ENCODE measurements around the gene KIAA0040. TPM values are rescaled to one million over a fixed set of nuclear protein-coding genes. Genes with fewer than 3 reads are reported as not detected.

Gene KIAA0040
- total and polyA plus RNA-seq, 2 donors (not counting 3 experiments of a cell fraction or from before 2014, with no cell fraction given): 8.3 to 10.9 TPM

- no peak for FAIRE-seq
- dilution Hi-C loops (cut with MboI; ENCODE audit: extremely low pct_ligation_motif_present, low sequenced_read_pairs): no loop called here
- H3K36me3 ChIP-seq (ENCODE audit: control insufficient read depth in 2 of 2, extremely low read depth in 1 of 2, insufficient read depth in 2 of 2, low read length in 2 of 2): no peaks in the 10 kb centered on the region
- H3K79me2 ChIP-seq (ENCODE audit: control insufficient read depth, insufficient read depth, low read length): no peaks in the 10 kb centered on the region
- intact Hi-C loops (cut with micrococcal nuclease): no loop called here
- H3K27ac ChIP-seq (ENCODE audit: insufficient read depth, low read depth, low read length): no peak overlapping the region
- no peaks in the 10 kb centered on the region for H3K9me1 ChIP-seq (replicated peaks; ENCODE audit: control insufficient read depth, extremely low read depth, insufficient read depth, low read length)
- H2AFZ ChIP-seq (ENCODE audit: low read depth, low read length): no peak overlapping the region
- H3K9me3 ChIP-seq (replicated peaks; ENCODE audit: control insufficient read depth, insufficient read depth, low read length): no peaks in the 10 kb centered on the region
- H3K4me3 ChIP-seq (replicated peaks in 1 of 3; ENCODE audit: insufficient read depth in 1 of 3, low read depth in 1 of 3, low read length in 3 of 3): no peak overlapping the region
- H3K27me3 ChIP-seq (ENCODE audit: control insufficient read depth in 2 of 2, insufficient read depth in 2 of 2, low read length in 2 of 2): peaks cover 0 to 6% of the 10 kb centered on the region in 2 experiments
- DNase-seq (ENCODE audit: low read depth, low spot score): no peak
- ChIA-PET CTCF (interaction anchor here (2.8 to 3.3 kb wide), 2 partner anchors 18 to 99 kb away, joined by 10 to 14 read pairs; no protein-coding TSS in a partner anchor), POLR2A (no interaction called here)
- H4K20me1 ChIP-seq (replicated peaks; ENCODE audit: control insufficient read depth, extremely low read depth, insufficient read depth, low read length): no peaks in the 10 kb centered on the region
- H3K4me1 ChIP-seq (ENCODE audit: control insufficient read depth, extremely low read depth, insufficient read depth, low read length): no peaks in the 10 kb centered on the region
- H3K9ac ChIP-seq (replicated peaks; ENCODE audit: extremely low read depth, insufficient read depth, low read length): no peak overlapping the region
- H3K4me2 ChIP-seq (ENCODE audit: insufficient read depth, low read length): no peak overlapping the region
- no peak for TF ChIP-seq FOS (IDR thresholded peaks at IDR 0.05; ENCODE audit: borderline replicate concordance, insufficient read depth, low read length)
- TF ChIP-seq POLR2AphosphoS5 (IDR thresholded peaks at IDR 0.05; ENCODE audit: insufficient read depth, low read depth, low read length): no peak
- no peak for TF ChIP-seq MAX (IDR thresholded peaks at IDR 0.05; ENCODE audit: insufficient read depth, insufficient read length)
- no peak for TF ChIP-seq GATA2 (IDR thresholded peaks at IDR 0.05; ENCODE audit: insufficient read depth, insufficient read length, low read depth, low read length)
- no peak for TF ChIP-seq MYC (IDR thresholded peaks at IDR 0.05; ENCODE audit: low read depth, low read length)
- no TSS peak for BruUV-seq (replicated peaks)
Measured at GRCh38 chr1:175128523-175128922, 64.1 kb downstream of the KIAA0040 start.

DNA sequence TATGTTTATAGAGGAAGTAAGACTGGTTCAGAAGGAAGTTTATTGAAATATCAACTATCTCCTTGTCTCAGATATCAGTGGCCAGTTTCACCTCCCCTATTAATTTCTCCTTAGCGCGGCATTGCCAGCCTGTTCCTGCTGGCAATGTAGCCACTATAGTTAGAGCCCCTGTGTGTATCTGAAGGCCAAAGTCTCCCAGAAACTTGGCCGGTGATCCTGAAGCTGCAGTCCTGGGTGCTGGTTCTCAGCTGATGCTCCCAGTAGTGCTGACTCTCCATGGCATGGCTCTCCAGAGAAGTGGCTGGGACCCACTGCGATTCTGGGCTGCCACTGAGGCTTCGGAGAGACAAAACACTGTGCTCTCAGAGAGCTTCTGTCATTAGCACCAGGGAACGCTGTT lies 65.0 kb downstream of the KIAA0040 start:
- no peak for FAIRE-seq
- POLR2A ChIA-PET: no interaction called here
- H3K4me2 ChIP-seq (ENCODE audit: insufficient read depth, low read length): no peak overlapping the region
- H4K20me1 ChIP-seq (replicated peaks; ENCODE audit: control insufficient read depth, extremely low read depth, insufficient read depth, low read length): no peaks in the 10 kb centered on the region
- no peak for DNase-seq (ENCODE audit: low read depth, low spot score)
- H3K36me3 ChIP-seq (ENCODE audit: control insufficient read depth in 2 of 2, extremely low read depth in 1 of 2, insufficient read depth in 2 of 2, low read length in 2 of 2): no peaks in the 10 kb centered on the region
- no peaks in the 10 kb centered on the region for H3K79me2 ChIP-seq (ENCODE audit: control insufficient read depth, insufficient read depth, low read length)
- intact Hi-C loops (cut with micrococcal nuclease) (no loop called here), dilution Hi-C loops (cut with MboI; ENCODE audit: extremely low pct_ligation_motif_present, low sequenced_read_pairs) (no loop called here)
- no peaks in the 10 kb centered on the region for H3K9me3 ChIP-seq (replicated peaks; ENCODE audit: control insufficient read depth, insufficient read depth, low read length)
- no TSS peak for BruUV-seq (replicated peaks)
- H3K4me1 ChIP-seq (ENCODE audit: control insufficient read depth, extremely low read depth, insufficient read depth, low read length): no peaks in the 10 kb centered on the region
- H3K4me3 ChIP-seq (replicated peaks in 1 of 3; ENCODE audit: insufficient read depth in 1 of 3, low read depth in 1 of 3, low read length in 3 of 3): no peak overlapping the region
- H3K9ac ChIP-seq (replicated peaks; ENCODE audit: extremely low read depth, insufficient read depth, low read length): no peak overlapping the region
- no peaks in the 10 kb centered on the region for H3K9me1 ChIP-seq (replicated peaks; ENCODE audit: control insufficient read depth, extremely low read depth, insufficient read depth, low read length)
- peaks cover 0 to 6% of the 10 kb centered on the region in 2 experiments for H3K27me3 ChIP-seq (ENCODE audit: control insufficient read depth in 2 of 2, insufficient read depth in 2 of 2, low read length in 2 of 2)
- TF ChIP-seq POLR2AphosphoS5 (IDR thresholded peaks at IDR 0.05; ENCODE audit: insufficient read depth, low read depth, low read length) (no peak), MYC (IDR thresholded peaks at IDR 0.05; ENCODE audit: low read depth, low read length) (no peak), POLR2A (IDR thresholded peaks at IDR 0.05; ENCODE audit: low read depth, low read length) (no peak), FOS (IDR thresholded peaks at IDR 0.05; ENCODE audit: borderline replicate concordance, insufficient read depth, low read length) (no peak), GATA2 (IDR thresholded peaks at IDR 0.05; ENCODE audit: insufficient read depth, insufficient read length, low read depth, low read length) (no peak), EZH2 (IDR thresholded peaks at IDR 0.05; ENCODE audit: borderline replicate concordance, low read depth, low read length, severe bottlenecking) (no peak), CTCF (IDR thresholded peaks at IDR 0.05; ENCODE audit: extremely low read depth in 1 of 2, insufficient read depth in 1 of 2, low read depth in 1 of 2, low read length in 2 of 2) (no peak), MAX (IDR thresholded peaks at IDR 0.05; ENCODE audit: insufficient read depth, insufficient read length) (no peak), JUN (IDR thresholded peaks at IDR 0.05; ENCODE audit: borderline replicate concordance, insufficient read depth, insufficient read length, low read depth) (no peak)
- CTCF ChIA-PET: interaction anchor here (2.8 to 4.3 kb wide), 3 partner anchors 15 to 98 kb away, joined by 10 to 85 read pairs (median 39); no protein-coding TSS in a partner anchor
- no peak overlapping the region for H2AFZ ChIP-seq (ENCODE audit: low read depth, low read length)
- no peak overlapping the region for H3K27ac ChIP-seq (ENCODE audit: insufficient read depth, low read depth, low read length)

Data from endothelial cell of umbilical vein (primary cell).